ENCODE data around the gene CCDC148. TPM values are rescaled to one million over a fixed set of nuclear protein-coding genes. Genes with fewer than 3 reads are reported as not detected.

The CCDC148 gene
- total RNA-seq, 1 donor from 2014 or later = 9.3 TPM

DNA sequence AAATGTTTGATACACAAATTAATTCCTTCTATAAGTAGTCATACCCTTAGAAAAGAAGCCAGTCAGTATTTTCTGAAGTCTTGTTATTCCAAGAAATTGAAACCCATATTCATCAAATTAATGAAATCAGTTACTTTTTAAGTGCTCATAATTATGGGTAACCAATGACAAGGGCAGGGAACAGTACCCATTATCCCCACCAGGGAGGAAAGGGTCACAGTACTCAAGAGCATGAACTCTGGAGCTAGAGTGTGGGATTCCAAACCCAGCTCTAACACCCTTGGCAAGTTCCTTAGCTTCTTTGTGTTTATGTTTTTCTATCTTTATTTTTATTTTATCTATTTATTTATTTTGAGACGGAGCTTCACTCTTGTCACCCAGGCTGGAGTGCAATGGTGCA is 68.4 kb downstream of the CCDC148 start:
- H2AFZ ChIP-seq (replicated peaks) = no peak overlapping the region
- H3K9ac ChIP-seq = no peak overlapping the region
- H4K20me1 ChIP-seq (ENCODE audit: low read depth) = no peaks in the 10 kb centered on the region
- H3F3A ChIP-seq (ENCODE audit: low read depth) = no peaks in the 10 kb centered on the region
- H3K36me3 Mint-ChIP-seq = no peaks in the 10 kb centered on the region
- H3K27me3 Mint-ChIP-seq (ENCODE audit: insufficient read depth, low read depth) = peaks cover 2% of the 10 kb centered on the region
- no peak overlapping the region for H3K4me2 ChIP-seq
- H3K4me3 Mint-ChIP-seq = no peak overlapping the region
- TF ChIP-seq, protein P1, sequence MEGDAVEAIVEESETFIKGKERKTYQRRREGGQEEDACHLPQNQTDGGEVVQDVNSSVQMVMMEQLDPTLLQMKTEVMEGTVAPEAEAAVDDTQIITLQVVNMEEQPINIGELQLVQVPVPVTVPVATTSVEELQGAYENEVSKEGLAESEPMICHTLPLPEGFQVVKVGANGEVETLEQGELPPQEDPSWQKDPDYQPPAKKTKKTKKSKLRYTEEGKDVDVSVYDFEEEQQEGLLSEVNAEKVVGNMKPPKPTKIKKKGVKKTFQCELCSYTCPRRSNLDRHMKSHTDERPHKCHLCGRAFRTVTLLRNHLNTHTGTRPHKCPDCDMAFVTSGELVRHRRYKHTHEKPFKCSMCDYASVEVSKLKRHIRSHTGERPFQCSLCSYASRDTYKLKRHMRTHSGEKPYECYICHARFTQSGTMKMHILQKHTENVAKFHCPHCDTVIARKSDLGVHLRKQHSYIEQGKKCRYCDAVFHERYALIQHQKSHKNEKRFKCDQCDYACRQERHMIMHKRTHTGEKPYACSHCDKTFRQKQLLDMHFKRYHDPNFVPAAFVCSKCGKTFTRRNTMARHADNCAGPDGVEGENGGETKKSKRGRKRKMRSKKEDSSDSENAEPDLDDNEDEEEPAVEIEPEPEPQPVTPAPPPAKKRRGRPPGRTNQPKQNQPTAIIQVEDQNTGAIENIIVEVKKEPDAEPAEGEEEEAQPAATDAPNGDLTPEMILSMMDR (IDR thresholded peaks at IDR 0.05) = no peak
- TF ChIP-seq EZH2phosphoT487 (IDR thresholded peaks at IDR 0.05) = no peak
- no peak overlapping the region for H3K27ac ChIP-seq
- no peaks in the 10 kb centered on the region for H3K79me2 ChIP-seq (ENCODE audit: low read depth)
- no peak for DNase-seq (ENCODE audit: low spot score)
- no peaks in the 10 kb centered on the region for H3K36me3 ChIP-seq
- H3K9me3 Mint-ChIP-seq = no peaks in the 10 kb centered on the region
- peaks cover 10% of the 10 kb centered on the region for H3K4me1 ChIP-seq
- no peaks in the 10 kb centered on the region for H3K4me1 Mint-ChIP-seq
- H3K4me3 ChIP-seq = no peak overlapping the region
- H3K27me3 ChIP-seq = no peaks in the 10 kb centered on the region
- H3K9me3 ChIP-seq (ENCODE audit: low read depth) = no peaks in the 10 kb centered on the region
- no peak overlapping the region for H3K27ac Mint-ChIP-seq

DNA sequence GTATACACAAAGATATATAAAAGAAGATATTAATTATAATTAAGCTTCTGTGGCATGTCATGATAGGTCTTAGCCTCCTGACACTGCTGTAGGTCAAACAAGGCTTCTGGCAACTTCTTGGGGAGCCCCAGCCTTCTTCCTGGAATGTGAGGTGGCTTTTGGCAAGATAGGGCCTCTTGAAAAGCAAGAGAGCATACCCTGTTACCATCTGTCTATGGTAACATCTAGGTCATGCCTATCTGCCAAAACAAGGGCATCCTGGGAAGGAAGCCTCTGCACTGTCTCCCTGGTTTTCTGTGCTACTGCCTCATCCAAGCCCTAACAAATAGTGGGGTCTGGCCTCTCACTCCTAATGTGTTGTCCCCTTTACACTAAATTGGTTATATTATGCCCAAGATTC is 70.9 kb downstream of the CCDC148 start:
- no peak for DNase-seq (ENCODE audit: low spot score)
- H3K9me3 Mint-ChIP-seq = no peaks in the 10 kb centered on the region
- no peaks in the 10 kb centered on the region for H3K4me1 Mint-ChIP-seq
- Histone ChIP-seq H4K20me1 (ENCODE audit: low read depth) (no peaks in the 10 kb centered on the region), H3K4me2 (no peak overlapping the region), H3K27ac (no peak overlapping the region), H3F3A (ENCODE audit: low read depth) (no peaks in the 10 kb centered on the region), H3K79me2 (ENCODE audit: low read depth) (no peaks in the 10 kb centered on the region), H3K9ac (no peak overlapping the region), H2AFZ (replicated peaks) (no peak overlapping the region), H3K27me3 (no peaks in the 10 kb centered on the region), H3K4me1 (peaks cover 10% of the 10 kb centered on the region), H3K9me3 (ENCODE audit: low read depth) (no peaks in the 10 kb centered on the region), H3K4me3 (no peak overlapping the region), H3K36me3 (no peaks in the 10 kb centered on the region)
- H3K27ac Mint-ChIP-seq = no peak overlapping the region
- TF ChIP-seq EZH2phosphoT487 (IDR thresholded peaks at IDR 0.05) (no peak), EZH2 (IDR thresholded peaks at IDR 0.05) (no peak)
- TF ChIP-seq, protein P1 (IDR thresholded peaks at IDR 0.05) = no peak
- H3K36me3 Mint-ChIP-seq = no peaks in the 10 kb centered on the region
- peaks cover 4% of the 10 kb centered on the region for H3K27me3 Mint-ChIP-seq (ENCODE audit: insufficient read depth, low read depth)
- no peak overlapping the region for H3K4me3 Mint-ChIP-seq

DNA sequence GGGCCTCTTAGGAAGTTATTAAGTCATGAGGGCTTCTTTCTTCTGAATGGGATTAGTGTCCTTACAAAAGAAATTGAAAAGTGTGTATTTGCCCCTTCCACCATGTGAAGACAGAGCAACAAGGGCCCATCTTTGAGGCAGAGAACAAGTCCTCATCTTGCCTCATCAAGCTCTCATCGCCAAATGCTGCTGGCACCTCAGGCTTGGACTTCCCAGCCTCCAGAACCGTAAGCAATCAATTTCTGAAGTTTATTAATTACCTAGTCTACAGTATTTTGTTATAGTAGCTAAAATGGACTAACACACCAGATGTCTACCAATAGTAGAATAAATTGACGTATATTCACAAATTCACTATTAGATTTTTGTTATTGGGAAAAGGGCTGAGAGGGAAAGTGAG is 74.6 kb downstream of the CCDC148 start:
- Histone ChIP-seq H3K27ac (no peak overlapping the region), H3K9ac (no peak overlapping the region), H3F3A (ENCODE audit: low read depth) (no peaks in the 10 kb centered on the region), H3K4me2 (no peak overlapping the region), H3K27me3 (no peaks in the 10 kb centered on the region), H3K9me3 (ENCODE audit: low read depth) (no peaks in the 10 kb centered on the region), H3K36me3 (no peaks in the 10 kb centered on the region), H3K4me3 (no peak overlapping the region), H4K20me1 (ENCODE audit: low read depth) (no peaks in the 10 kb centered on the region), H3K79me2 (ENCODE audit: low read depth) (no peaks in the 10 kb centered on the region), H3K4me1 (no peaks in the 10 kb centered on the region), H2AFZ (replicated peaks) (no peak overlapping the region)
- no peak overlapping the region for H3K27ac Mint-ChIP-seq
- H3K27me3 Mint-ChIP-seq (ENCODE audit: insufficient read depth, low read depth) = peaks cover 2% of the 10 kb centered on the region
- H3K9me3 Mint-ChIP-seq = no peaks in the 10 kb centered on the region
- H3K4me3 Mint-ChIP-seq = no peak overlapping the region
- TF ChIP-seq EZH2 (IDR thresholded peaks at IDR 0.05) (no peak), EZH2phosphoT487 (IDR thresholded peaks at IDR 0.05) (no peak)
- TF ChIP-seq, protein P1 (IDR thresholded peaks at IDR 0.05) = no peak
- no peaks in the 10 kb centered on the region for H3K4me1 Mint-ChIP-seq
- DNase-seq (ENCODE audit: low spot score) = no peak
- H3K36me3 Mint-ChIP-seq = no peaks in the 10 kb centered on the region

DNA sequence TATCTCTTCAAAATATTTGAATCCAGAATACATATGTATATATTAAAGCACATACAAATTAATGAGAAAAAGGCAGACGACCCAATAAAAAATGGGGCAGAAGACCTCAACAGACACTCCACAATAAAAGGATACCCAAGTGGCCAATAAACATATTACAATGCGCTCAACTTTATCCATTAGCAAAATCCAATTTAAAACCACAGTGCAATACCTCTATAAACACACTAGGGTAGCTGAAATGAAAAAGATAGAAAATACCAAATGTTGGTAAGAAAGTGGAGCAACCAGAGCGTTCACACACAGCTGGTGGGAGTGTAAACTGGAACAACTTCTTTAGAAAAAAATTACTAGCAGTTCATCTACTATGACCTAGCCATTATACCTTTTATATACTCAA is 75.3 kb downstream of the CCDC148 start:
- no peaks in the 10 kb centered on the region for H3K79me2 ChIP-seq (ENCODE audit: low read depth)
- H3F3A ChIP-seq (ENCODE audit: low read depth) = no peaks in the 10 kb centered on the region
- H4K20me1 ChIP-seq (ENCODE audit: low read depth) = no peaks in the 10 kb centered on the region
- no peak for DNase-seq (ENCODE audit: low spot score)
- H3K36me3 ChIP-seq = no peaks in the 10 kb centered on the region
- H3K4me1 ChIP-seq = no peaks in the 10 kb centered on the region
- no peak overlapping the region for H3K27ac Mint-ChIP-seq
- no peak overlapping the region for H3K4me2 ChIP-seq
- no peaks in the 10 kb centered on the region for H3K9me3 Mint-ChIP-seq
- no peaks in the 10 kb centered on the region for H3K27me3 ChIP-seq
- TF ChIP-seq EZH2 (IDR thresholded peaks at IDR 0.05) (no peak), EZH2phosphoT487 (IDR thresholded peaks at IDR 0.05) (no peak)
- TF ChIP-seq, protein P1 (IDR thresholded peaks at IDR 0.05) = no peak
- no peak overlapping the region for H3K4me3 ChIP-seq
- no peaks in the 10 kb centered on the region for H3K36me3 Mint-ChIP-seq
- H3K27ac ChIP-seq = no peak overlapping the region
- no peak overlapping the region for H3K9ac ChIP-seq
- peaks cover 2% of the 10 kb centered on the region for H3K27me3 Mint-ChIP-seq (ENCODE audit: insufficient read depth, low read depth)
- no peak overlapping the region for H3K4me3 Mint-ChIP-seq
- no peaks in the 10 kb centered on the region for H3K4me1 Mint-ChIP-seq
- H2AFZ ChIP-seq (replicated peaks) = no peak overlapping the region
- no peaks in the 10 kb centered on the region for H3K9me3 ChIP-seq (ENCODE audit: low read depth)

Measured in neural progenitor cell (in vitro differentiated cells).